ENCODE measurements around the gene MUS81. TPM values are rescaled to one million over a fixed set of nuclear protein-coding genes. Genes with fewer than 3 reads are reported as not detected.
"Not testable (repeated sequence)": the region's sequence is repeated elsewhere in the genome, so short reads cannot be mapped to it uniquely, and the experiment has no call there.

Gene MUS81
- total RNA-seq, 1 donor from 2014 or later: 49.4 TPM

DNA sequence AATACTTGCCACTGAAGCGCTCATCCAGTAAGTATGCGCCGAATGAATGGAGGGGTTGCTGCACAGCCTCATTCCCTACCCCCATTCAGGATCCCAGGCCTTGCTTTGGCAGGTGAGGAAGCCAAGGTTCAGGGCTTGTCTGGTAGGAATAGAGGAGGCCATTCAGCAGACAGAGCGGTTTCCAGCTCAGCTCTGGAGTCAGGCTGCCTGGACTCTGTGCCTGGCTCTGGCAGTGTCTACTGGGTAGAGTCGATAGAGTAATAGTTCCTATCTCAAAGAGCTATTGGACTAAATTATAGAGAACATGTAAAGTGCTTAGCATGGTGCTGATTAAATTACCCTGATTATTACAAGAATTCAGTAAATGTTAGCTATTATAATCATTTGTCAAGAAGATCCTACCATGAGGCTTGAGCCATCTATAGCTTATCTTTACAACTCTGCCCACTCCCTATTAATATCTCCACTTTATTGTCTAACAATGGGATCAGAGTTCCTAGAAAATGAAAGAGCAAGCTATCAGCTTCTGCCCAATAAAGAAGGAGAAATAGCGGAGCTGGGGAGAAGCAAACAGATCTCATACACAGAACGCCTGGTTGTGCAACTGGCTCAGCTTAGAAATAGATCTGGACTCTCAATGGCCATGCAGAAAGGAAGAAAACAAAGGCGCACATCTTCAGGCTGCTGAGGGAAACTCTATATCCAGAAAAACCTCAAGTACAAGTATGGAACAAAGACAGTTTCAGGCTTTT lies 33.1 kb upstream of the MUS81 start:
- intact Hi-C loops (cut with DNase I): no loop called here
- Histone ChIP-seq H3K4me1 (no peaks in the 10 kb centered on the region), H3K27ac (no peak overlapping the region), H3K27me3 (no peaks in the 10 kb centered on the region), H3K4me3 (no peak overlapping the region), H3K36me3 (no peaks in the 10 kb centered on the region), H3K9me3 (no peaks in the 10 kb centered on the region)
- no peak for ATAC-seq
- DNase-seq: no peak
- TF ChIP-seq, protein P1, sequence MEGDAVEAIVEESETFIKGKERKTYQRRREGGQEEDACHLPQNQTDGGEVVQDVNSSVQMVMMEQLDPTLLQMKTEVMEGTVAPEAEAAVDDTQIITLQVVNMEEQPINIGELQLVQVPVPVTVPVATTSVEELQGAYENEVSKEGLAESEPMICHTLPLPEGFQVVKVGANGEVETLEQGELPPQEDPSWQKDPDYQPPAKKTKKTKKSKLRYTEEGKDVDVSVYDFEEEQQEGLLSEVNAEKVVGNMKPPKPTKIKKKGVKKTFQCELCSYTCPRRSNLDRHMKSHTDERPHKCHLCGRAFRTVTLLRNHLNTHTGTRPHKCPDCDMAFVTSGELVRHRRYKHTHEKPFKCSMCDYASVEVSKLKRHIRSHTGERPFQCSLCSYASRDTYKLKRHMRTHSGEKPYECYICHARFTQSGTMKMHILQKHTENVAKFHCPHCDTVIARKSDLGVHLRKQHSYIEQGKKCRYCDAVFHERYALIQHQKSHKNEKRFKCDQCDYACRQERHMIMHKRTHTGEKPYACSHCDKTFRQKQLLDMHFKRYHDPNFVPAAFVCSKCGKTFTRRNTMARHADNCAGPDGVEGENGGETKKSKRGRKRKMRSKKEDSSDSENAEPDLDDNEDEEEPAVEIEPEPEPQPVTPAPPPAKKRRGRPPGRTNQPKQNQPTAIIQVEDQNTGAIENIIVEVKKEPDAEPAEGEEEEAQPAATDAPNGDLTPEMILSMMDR (IDR thresholded peaks at IDR 0.05): no peak

DNA sequence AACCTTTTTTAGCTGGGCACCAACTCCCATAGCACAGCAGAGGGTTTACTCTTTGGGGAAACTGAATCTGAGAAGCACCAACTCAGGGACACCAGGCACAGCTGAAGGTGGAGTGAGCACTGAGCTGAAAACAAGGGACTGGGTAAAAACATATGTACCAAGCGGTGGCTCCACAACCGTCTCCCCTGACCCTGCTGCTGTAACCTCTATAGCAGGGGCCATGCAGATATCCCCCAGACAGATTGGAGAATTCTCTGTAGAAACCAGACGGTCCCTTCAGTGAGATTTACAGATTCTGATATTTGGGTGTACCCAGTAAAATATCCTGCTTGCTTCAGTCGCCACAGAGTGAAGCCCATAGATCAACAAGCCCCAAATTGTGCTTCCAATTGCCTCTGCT lies 30.8 kb upstream of the MUS81 start:
- H3K27ac ChIP-seq: no peak overlapping the region
- H3K27me3 ChIP-seq: no peaks in the 10 kb centered on the region
- DNase-seq (no peak), ATAC-seq (no peak)
- TF ChIP-seq, protein P1 (IDR thresholded peaks at IDR 0.05): no peak
- H3K4me1 ChIP-seq: peaks cover 10% of the 10 kb centered on the region
- H3K36me3 ChIP-seq: no peaks in the 10 kb centered on the region
- intact Hi-C loops (cut with DNase I): no loop called here
- no peak overlapping the region for H3K4me3 ChIP-seq
- H3K9me3 ChIP-seq: no peaks in the 10 kb centered on the region

DNA sequence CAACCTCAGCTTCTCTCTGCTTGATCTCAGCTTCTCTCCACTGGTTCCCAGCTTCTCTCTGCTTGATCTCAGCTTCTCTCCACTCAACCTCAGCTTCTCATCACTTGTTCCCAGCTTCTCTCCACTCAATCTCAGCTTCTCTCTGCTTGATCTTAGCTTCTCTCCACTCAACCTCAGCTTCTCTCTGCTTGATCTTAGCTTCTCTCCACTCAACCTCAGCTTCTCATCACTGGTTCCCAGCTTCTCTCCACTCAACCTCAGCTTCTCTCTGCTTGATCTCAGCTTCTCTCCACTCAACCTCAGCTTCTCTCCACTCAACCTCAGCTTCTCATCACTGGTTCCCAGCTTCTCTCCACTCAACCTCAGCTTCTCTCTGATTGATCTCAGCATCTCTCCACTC lies 28.0 kb upstream of the MUS81 start:
- peaks cover 11% of the 10 kb centered on the region for H3K4me1 ChIP-seq
- H3K9me3 ChIP-seq; ATAC-seq; H3K4me3 ChIP-seq; intact Hi-C loops (cut with DNase I); H3K36me3 ChIP-seq; DNase-seq; H3K27ac ChIP-seq; H3K27me3 ChIP-seq: not testable (repeated sequence)

DNA sequence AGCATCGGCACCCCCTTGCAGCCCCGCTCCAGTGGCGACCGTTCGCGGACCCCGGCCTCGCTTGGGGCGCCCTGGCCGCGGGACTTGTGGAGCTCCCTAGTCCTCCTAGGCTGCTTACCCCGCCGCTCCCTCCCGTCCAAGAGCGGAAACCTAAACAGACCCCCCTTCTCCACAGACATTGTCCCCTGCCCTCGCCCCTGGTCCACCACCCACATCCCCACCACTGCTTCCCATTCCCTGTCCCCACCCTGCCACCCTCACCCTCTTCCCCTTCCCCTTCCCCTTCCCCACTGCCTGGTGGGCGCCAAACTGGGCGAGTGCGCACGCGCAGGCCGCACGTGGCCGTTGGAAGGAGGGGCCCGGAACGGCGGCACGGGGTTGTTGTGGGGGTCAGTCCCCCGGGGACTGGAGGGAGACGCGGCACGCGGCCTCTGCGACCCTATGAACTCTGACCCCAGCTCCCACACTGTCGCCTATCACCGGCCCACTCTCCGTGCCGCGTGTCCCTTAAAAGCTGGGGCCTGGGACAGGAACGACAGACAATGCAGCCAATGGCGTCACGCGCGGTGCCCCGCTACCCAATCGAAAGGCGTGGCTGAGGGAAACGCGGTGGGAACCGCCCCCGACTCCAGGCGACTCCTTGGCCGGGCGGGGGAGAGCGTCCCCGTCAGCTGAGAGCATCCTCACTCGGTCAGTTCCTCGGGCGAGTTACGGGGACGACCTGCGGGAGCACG lies 26.8 kb upstream of the MUS81 start, which contains the start of gene SNX32:
SNX32 (plus strand) TSS at position 667 of the 734 bp plus-strand sequence. CDS start 103 bp downstream, outside the sequence.
- Histone ChIP-seq H3K27ac (no peak within 1 kb of the TSS), H3K36me3 (no peaks in the 10 kb centered on the region), H3K4me1 (peaks cover 11% of the 10 kb centered on the region), H3K9me3 (no peaks in the 10 kb centered on the region), H3K4me3 (peak within 1 kb of the TSS; percentile 60), H3K27me3 (no peaks in the 10 kb centered on the region)
- DNase-seq: peak; percentile 97
- intact Hi-C loops (cut with DNase I): no loop called here
- ATAC-seq: peak; percentile 100
- TF ChIP-seq, protein P1 (IDR thresholded peaks at IDR 0.05): no peak

DNA sequence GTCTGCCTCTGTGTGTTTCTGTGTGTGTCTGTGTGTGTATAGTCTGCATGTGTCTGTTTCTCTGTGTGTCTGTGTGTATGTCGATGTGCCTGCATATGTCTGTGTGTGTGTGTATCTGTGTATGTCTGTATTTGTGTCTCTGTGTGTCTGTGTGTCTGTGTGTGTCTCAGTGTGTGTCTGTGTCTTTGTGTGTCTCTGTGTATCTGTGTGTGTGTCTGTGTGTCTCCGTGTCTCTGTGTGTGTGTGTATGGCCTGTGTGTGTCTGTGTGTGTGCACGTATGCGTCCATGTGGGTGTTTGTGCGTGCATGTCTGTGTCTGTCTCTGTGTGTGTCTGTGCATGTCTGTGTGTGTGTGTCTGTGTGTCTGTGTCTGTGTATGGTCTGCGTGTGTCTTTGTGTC lies 26.0 kb upstream of the MUS81 start:
- no peak overlapping the region for H3K27ac ChIP-seq
- H3K4me1 ChIP-seq: peaks cover 11% of the 10 kb centered on the region
- TF ChIP-seq, protein P1 (IDR thresholded peaks at IDR 0.05): no peak
- H3K9me3 ChIP-seq: no peaks in the 10 kb centered on the region
- H3K27me3 ChIP-seq: no peaks in the 10 kb centered on the region
- DNase-seq: no peak
- no peak for ATAC-seq
- intact Hi-C loops (cut with DNase I): no loop called here
- peak overlapping the region; percentile 60 for H3K4me3 ChIP-seq
- H3K36me3 ChIP-seq: no peaks in the 10 kb centered on the region

DNA sequence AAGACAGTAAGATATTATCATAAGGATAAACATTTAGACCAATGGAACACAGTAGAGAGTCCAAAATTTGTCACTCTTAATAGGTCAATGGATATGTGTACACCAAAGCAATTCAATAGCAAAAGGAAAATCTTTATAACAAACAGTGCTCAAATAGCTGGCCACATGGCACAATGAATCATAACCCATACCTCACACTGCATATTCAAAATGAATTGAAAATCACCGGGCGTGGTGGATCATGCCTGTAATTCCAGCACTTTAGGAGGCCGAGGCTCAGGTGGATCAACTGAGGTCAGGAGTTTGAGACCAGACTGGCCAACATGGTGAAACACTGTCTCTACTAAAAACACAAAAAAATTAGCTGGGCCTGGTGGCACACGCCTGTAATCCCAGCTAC lies 18.1 kb upstream of the MUS81 start:
- no peak for DNase-seq
- H3K27ac ChIP-seq: no peak overlapping the region
- intact Hi-C loops (cut with DNase I): no loop called here
- no peak for ATAC-seq
- TF ChIP-seq, protein P1 (IDR thresholded peaks at IDR 0.05): no peak
- no peaks in the 10 kb centered on the region for H3K27me3 ChIP-seq
- no peaks in the 10 kb centered on the region for H3K36me3 ChIP-seq
- no peaks in the 10 kb centered on the region for H3K4me1 ChIP-seq
- H3K4me3 ChIP-seq: no peak overlapping the region
- no peaks in the 10 kb centered on the region for H3K9me3 ChIP-seq
